ENCODE measurements around the gene CYP3A5.
"Not testable (repeated sequence)": the region's sequence is repeated elsewhere in the genome, so short reads cannot be mapped to it uniquely, and the experiment has no call there.

Gene CYP3A5

GRCh38 chr7:99685871-99686608 is 6.2 kb upstream of the CYP3A5 start:
- not testable (repeated sequence) for DNase-seq (ENCODE audit: low read depth)

- DNase-seq (ENCODE audit: low read depth), result no peak
Measured at GRCh38 chr7:99685129-99685758, 5.4 kb upstream of the CYP3A5 start.

GRCh38 chr7:99679032-99679399 is 780 bp downstream of the CYP3A5 start:
- peak; percentile 57 for DNase-seq (ENCODE audit: low read depth)

GRCh38 chr7:99677648-99678045 is 2.1 kb downstream of the CYP3A5 start:
- DNase-seq (ENCODE audit: low read depth), result no peak

- no peak for DNase-seq (ENCODE audit: low read depth)
Measured at GRCh38 chr7:99677013-99677647, 2.7 kb downstream of the CYP3A5 start.

- DNase-seq (ENCODE audit: low read depth), result no peak
Measured at GRCh38 chr7:99674995-99675742, 4.6 kb downstream of the CYP3A5 start.

GRCh38 chr7:99672573-99672972 is 7.2 kb downstream of the CYP3A5 start:
- DNase-seq (ENCODE audit: low read depth), result no peak

- no peak for DNase-seq (ENCODE audit: low read depth)
Measured at GRCh38 chr7:99669782-99670181, 10.0 kb downstream of the CYP3A5 start.

GRCh38 chr7:99668541-99668940 is 11.3 kb downstream of the CYP3A5 start:
- DNase-seq (ENCODE audit: low read depth), result no peak

- no peak for DNase-seq (ENCODE audit: low read depth)
Measured at GRCh38 chr7:99667179-99667578, 12.6 kb downstream of the CYP3A5 start.

GRCh38 chr7:99666013-99666395 is 13.8 kb downstream of the CYP3A5 start:
- no peak for DNase-seq (ENCODE audit: low read depth)

- DNase-seq (ENCODE audit: low read depth), result no peak
Measured at GRCh38 chr7:99665312-99666012, 14.3 kb downstream of the CYP3A5 start.

- DNase-seq (ENCODE audit: low read depth), result not testable (repeated sequence)
Measured at GRCh38 chr7:99657879-99658278, 21.9 kb downstream of the CYP3A5 start.

GRCh38 chr7:99654626-99655025 is 25.2 kb downstream of the CYP3A5 start:
- not testable (repeated sequence) for DNase-seq (ENCODE audit: low read depth)

- DNase-seq (ENCODE audit: low read depth), result no peak
Measured at GRCh38 chr7:99653754-99654153, 26.0 kb downstream of the CYP3A5 start.

- DNase-seq (ENCODE audit: low read depth), result not testable (repeated sequence)
Measured at GRCh38 chr7:99653269-99653668, 26.5 kb downstream of the CYP3A5 start.

GRCh38 chr7:99652671-99653070 is 27.1 kb downstream of the CYP3A5 start:
- no peak for DNase-seq (ENCODE audit: low read depth)

GRCh38 chr7:99651290-99651689 is 28.5 kb downstream of the CYP3A5 start:
- DNase-seq (ENCODE audit: low read depth), result no peak

GRCh38 chr7:99648843-99649242 is 31.0 kb downstream of the CYP3A5 start:
- no peak for DNase-seq (ENCODE audit: low read depth)

GRCh38 chr7:99645590-99645989 is 34.2 kb downstream of the CYP3A5 start:
- DNase-seq (ENCODE audit: low read depth), result no peak

- DNase-seq (ENCODE audit: low read depth), result no peak
Measured at GRCh38 chr7:99644431-99644830, 35.4 kb downstream of the CYP3A5 start.

- no peak for DNase-seq (ENCODE audit: low read depth)
Measured at GRCh38 chr7:99643464-99643863, 36.3 kb downstream of the CYP3A5 start.
